HL-60 (cell line): ENCODE results near the gene CALM1.

Experiments
- CTCF ChIP-seq: IDR thresholded peaks from one replicate; pipeline ENCODE4 v1.5.1; 2011; ENCODE audit warnings: low read length, control low read depth, inconsistent platforms; ENCODE audit not compliant: insufficient read depth
- POLR2AphosphoS5 ChIP-seq: IDR thresholded peaks from 2 replicates; pipeline ENCODE4 v1.6.1; 2012; ENCODE audit warnings: low read depth
- SPI1 ChIP-seq: IDR thresholded peaks from 2 replicates; pipeline ENCODE4 v1.6.1; 2012; ENCODE audit warnings: low read depth, mild to moderate bottlenecking, borderline replicate concordance

GRCh38 chr14:90405755-90406154, 8.9 kb downstream of the CALM1 start:
- TF ChIP-seq POLR2AphosphoS5 (no peak), CTCF (no peak), SPI1 (no peak)
